CD1c-positive myeloid dendritic cell (primary cell): ENCODE data around the gene PTPRF.

ENCODE experiments used
- DNase-seq: peaks from one replicate; pipeline ENCODE4 v3.0.0-alpha.2; 2016; ENCODE audit errors: extremely low spot score

The PTPRF gene

DNA sequence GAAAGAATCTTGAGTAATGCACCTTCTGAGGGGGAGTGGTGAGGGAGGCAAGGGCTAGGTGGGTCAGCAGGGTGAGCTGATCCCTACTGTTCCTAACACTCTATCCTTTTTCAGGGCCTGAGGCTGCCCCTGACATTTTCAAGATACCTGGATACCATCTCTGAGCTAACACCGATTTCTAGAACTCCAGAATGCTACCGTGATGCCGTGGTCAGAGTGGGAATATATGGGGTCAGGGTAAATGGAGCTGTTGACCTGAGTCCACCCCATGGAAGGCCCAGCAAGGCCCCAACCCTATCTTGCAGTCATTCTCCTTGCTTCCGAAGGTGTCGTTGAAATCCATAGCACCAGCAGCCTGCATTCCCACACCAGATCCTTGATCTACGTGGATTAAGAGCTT, 18.0 kb upstream of the PTPRF start:
- DNase-seq, result no peak

DNA sequence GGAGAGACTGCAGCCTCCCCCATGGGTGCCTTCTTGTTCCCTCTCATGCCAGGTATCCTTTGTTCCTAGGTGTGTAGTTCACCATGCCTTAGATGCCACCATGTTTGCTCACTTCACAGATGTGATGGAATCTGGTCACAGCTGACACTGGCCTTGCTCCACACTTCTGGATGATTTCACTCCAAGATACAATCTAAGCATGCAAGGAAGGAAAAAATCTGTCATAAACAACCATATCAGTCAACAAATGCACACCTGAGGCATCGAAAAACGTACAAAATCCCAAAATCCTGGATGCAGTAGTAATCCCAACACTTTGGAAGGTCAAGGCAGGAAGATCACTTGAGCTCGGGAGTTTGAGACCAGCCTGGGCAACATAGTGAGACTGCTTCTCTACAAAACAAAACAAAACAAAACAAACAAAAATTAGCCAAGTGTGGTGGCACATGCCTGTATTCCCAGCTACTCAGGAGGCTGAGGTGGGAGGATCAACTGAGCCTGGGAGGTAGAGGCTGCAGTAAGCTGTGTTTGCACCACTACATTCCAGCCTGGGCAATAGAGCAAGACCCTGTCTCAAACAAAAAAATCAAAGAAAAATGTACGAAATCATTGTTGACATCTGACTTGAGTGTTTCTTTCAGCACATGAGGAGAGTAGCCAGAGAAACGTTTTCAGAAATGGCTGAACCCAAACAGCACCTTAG, 17.1 kb upstream of the PTPRF start:
- DNase-seq, result no peak

GRCh38 chr1:43518935-43519686, 11.6 kb upstream of the PTPRF start:
- DNase-seq, result no peak

DNA sequence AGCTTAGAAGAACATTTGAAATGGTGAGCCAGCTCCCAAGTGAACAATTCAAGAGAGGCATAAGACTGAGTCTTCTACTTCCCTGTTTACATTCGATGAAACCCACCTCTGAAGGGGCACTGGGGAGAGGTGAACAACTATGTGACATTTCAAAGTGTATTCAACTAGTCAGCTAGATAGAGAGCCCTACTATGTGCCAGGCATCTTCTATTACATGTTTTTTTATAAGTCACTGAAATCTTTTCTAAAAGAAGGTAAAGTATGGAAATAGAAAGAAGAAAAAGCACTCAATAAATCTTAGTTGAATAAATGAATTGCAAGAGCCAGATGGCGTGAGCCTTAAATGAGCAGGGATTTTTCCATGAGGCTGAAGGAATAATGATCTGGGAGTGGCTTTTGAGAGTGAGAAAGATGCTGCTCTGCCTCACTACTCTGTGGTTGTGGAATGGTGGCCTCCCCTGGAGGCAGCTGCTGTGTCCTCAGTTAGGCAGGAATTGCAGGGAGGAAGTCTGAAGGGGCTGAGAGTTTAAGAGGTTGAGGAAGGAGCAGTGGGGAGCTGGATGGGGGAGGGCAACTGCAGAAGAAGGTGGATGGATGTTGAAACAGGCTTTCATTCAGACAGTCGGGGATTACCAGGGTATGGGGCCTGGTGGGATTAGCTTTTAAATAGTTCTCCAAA, 10.4 kb upstream of the PTPRF start:
- DNase-seq, result no peak

GRCh38 chr1:43521078-43521477, 9.6 kb upstream of the PTPRF start:
- no peak for DNase-seq

GRCh38 chr1:43521756-43522155, 8.9 kb upstream of the PTPRF start:
- no peak for DNase-seq

DNA sequence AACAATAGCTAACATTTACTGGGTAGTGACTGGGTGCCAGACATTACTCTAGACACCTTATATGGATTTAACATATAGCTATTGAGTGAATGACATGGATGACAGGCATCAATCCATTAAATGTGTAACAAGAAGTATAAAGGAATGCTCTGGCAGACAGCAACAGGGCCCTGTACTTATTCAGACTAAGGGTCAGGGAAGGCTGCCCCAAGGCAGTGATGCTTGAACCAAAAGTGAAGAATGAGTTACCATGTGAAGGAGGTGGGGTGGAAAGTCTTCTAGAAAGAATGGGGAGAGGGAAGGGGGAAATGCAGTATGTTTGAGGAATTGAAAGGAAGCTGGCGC, 8.3 kb upstream of the PTPRF start:
- DNase-seq, result no peak

GRCh38 chr1:43522776-43523480, 7.8 kb upstream of the PTPRF start:
- DNase-seq, result peak; percentile 27

DNA sequence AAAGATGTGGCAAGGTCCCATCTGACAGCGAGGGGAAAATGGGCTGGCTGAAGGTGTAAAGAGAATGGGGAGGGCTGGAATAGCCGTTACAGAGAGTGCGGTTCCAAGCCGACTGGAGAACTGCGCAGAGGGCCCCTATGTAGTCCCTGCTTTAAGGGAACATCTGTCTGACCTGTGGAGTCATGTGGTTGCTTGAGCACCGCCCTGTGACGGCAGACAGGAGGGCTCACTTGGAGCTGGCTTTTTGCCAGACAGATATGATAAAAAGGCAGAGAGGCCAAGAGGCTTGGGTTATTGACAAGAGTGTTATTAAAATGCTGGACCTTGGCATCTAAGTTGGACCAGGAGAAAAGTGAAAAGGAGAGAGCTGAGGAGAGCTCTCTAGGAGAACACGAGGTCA, 5.9 kb upstream of the PTPRF start:
- DNase-seq, result no peak

DNA sequence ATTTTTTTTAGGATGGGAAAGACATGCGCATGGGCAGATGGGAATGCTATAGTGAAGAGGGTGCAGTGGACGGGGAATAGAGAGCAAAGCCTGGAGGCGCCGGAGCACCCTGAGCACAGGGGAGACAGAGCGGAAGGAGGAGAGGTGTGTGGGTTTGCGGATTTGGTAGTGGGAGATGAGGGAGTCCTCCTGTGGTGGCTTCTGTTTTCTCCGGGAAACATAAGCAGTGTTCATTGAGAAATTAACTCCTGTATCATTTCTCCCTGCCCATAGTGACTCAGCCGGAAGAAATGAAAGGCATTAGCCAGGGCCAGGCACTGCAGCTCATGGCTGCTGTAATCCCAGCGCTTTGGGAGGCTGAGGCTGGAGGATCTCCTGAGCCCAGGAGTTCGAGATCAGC, 4.7 kb upstream of the PTPRF start:
- no peak for DNase-seq

DNA sequence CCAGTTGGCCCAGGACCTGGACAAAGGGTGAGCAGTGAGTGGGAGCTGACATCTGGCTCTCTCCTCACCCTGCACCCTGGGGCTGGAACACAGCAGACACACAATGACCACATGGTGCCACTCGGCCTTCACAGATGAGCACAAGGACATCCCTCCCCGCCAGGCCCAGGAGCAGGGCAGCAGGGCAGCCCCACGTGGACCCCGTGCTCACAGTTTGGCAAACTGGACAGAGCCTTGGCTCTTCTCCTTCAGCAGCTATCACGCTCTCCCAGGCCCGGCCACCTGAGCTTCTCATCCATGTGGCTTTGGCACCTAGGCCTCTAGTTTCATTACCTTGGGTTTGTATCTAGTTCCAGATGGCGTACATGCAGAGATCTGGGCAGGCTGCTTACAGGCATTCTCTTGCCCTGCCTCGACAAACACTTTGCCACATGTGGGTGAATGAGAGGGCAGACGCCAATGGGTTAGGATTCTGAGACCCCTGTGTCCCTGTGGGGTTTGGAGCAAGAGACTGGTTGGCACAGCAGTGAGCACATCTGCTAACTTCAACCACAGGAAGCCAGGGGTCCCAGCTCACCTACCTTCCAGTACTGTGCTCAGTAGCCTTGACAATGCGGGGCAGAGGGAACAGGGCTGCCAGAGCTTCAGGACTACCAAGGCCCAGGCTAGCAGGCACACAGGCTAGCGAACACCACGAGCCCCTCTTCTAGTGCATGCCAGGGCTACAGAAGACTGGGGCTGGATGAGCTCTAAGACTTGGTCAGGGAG, 3.4 kb upstream of the PTPRF start:
- no peak for DNase-seq

- DNase-seq, result peak; percentile 88
Measured at GRCh38 chr1:43529206-43529731, 1.4 kb upstream of the PTPRF start.

- DNase-seq, result no peak
Measured at GRCh38 chr1:43531107-43531905, 623 bp downstream of the PTPRF start.

DNA sequence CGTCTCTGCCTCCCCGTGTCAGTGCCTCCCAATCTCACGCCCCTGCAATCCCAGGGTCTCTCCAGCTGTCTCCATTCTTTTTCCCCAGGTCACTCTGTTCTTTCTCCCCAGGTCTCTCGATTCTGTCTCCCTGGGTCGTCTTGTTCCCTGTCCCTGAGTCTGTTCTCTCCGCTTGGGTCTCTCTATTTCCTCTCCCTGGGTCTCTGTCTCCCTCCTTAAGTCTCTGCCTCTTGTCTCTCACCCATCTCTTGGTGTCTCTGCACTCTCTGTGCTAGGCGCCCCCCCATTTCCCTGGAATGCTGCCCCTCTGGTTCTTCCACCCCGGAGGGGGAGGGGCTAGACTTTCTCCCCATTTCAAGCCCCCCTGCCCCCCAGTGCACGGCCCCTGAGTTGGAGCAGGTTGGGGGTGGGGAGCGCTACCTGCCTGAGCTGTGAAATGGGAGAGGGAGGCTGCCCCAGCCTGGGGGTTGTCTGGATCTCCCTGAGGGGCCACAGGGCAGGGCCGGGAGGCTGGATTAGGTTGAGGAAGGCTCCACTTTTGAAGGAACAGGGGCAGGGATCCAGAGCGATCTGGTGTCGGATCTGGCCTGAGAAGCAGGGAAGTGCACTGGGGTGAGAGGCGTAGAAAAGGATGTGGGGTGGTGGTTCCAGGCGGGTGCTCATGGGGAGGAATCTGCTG, 1.4 kb downstream of the PTPRF start:
- DNase-seq, result no peak

DNA sequence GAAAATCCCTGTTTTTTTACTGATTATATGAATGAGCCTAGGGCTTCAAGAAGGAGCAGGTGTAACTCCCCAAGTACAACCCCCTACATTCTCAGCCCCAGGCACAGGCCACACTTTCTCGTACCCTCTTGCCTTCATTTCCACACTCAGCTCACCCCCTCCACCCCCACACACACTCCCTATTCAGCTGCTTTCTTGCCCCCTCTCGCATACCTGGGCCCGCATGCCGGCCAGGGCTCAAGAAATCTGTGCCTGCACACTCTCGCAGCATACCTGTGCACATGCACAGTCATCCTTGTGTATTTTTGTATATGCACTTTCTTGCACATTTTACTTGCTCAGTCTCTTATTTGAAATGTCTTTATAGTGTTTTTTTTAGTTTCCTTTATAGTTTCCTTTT, 2.0 kb downstream of the PTPRF start:
- DNase-seq, result no peak

DNA sequence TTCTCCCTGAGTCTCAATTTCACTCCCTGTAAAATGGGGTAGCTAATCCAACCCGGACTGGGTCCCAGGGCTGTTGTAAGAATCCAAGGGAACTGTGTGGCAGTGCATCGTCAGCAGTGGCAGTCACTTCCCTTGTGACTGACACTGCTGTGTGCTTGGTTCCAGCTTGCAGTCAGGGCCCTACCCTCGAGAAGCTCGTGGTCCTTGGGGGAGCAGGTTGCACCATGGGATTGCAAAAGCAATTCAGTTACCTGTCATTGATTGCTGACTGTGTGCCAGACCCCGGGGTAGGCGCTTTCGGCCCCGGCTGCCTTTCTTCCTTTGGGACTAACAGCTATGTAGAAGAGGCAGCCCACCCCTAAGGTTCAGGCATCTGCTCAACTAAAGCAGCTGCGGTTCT, 2.9 kb downstream of the PTPRF start:
- DNase-seq, result no peak

- no peak for DNase-seq
Measured at GRCh38 chr1:43534256-43534655, 3.6 kb downstream of the PTPRF start.

DNA sequence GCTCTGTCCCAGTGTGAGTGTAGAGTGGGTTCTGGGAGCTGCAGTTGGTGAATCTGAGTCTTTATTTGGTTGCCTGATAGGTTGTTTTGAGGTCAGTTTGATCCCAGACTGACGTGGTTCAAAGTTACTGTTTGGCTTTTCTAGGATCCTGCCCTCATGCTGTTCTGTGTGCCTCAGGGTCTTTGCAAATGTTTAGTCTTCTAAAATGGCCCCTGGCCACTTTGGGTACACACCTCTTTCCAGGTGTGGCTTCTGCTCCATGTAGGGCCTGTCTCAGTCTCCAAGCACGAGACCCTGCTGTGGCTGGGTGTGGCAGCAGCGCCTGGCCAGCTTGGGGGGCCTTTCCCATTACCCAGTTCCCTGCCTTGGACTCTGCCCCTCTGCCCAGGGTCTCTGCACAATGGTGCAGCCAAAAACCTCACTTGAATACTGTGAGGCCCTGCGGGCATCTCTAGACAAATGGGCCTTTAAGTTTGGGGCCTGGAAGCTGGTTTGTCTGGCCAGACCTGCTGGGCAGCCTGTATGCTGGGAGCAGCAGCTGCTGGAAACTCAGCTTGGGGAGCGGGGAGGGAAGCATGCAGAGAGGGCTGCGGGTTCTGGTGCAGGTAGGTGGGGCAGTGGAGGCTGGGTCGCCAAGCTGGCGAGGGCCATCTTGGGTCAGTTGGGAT, 5.6 kb downstream of the PTPRF start:
- no peak for DNase-seq

- no peak for DNase-seq
Measured at GRCh38 chr1:43536864-43537358, 6.2 kb downstream of the PTPRF start.
